HG03135 (cell line): ENCODE results near the gene ZNF283.
"Not testable (repeated sequence)": the region's sequence is repeated elsewhere in the genome, so short reads cannot be mapped to it uniquely, and the experiment has no call there.

ENCODE experiments used
- ATAC-seq: cut with Tn5 transposase; IDR thresholded peaks from one replicate; pipeline ENCODE4 v1.9.1; 2021; ENCODE audit warnings: mild to moderate bottlenecking, moderate library complexity; ENCODE audit not compliant: unreplicated experiment

The ZNF283 gene

DNA sequence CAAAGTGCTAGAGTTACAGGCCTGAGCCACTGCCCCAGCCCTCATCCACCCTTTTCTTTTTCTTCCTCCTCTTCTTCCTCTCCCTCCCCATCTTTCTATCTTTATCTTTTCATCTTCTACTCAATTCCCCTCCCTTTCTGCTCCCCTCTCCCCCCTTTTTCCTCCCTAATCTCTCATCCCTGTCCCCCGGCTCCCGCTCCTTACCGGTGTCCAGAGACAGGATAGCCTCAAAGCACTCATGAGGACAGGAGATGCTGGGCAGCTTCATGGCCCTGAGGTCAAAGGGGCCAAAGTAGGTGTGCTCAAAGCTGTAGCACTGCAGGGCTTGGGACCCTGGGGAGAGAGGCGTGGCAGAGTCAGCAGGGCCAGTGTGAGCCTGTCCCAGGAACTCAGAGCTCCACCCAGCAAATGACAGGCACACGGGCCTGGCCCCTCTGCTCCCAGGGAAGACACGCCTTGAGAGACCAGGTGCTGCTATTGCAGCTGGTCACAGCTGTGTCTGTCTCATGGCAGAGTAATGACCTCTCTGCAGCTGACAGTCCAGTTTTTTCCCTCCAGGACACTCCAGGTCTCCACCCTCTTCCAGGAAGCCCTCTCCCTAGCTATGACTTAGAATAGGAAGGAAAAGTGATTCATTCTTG lies 27.5 kb upstream of the ZNF283 start:
- no peak for ATAC-seq

DNA sequence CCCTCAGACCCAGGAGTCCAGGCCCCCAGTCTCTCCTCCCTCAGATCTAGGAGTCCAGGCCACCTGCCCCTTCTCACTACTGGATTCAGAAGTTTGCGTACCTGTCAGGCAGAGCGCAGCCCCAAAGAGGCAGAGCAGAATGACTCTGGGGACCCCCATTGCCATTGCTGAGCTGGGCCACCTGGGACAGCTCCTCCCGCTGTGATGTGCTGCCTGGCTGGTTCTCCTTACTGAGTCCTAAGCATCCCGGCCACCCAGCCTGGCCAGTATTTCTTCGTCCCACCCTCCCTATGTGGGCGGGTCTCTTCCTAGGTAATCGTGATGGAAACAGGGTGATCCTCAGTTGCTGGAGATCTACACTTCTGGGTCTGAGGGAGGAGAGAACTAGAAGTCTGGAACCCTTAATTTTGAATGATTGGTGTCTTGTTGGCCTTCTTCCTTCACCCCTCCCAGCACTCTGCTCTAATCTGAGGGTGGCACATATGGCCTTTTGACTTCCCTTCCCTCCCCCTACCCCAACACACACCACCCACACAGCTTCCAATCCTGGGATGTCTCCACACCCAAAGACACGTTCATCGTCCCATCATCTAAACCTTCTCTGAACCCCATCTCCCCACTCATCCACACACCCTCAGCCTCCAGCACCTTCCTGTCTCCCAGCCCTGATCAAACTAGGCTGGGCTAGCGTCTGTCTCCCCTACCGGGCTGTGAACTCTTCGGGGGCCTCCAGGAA lies 24.7 kb upstream of the ZNF283 start, which contains the start of gene LYPD5:
Gene LYPD5 (minus strand): TSS at position 232 of the 736 bp plus-strand sequence. CDS start 67 bp downstream, at position 165.
- ATAC-seq = no peak

DNA sequence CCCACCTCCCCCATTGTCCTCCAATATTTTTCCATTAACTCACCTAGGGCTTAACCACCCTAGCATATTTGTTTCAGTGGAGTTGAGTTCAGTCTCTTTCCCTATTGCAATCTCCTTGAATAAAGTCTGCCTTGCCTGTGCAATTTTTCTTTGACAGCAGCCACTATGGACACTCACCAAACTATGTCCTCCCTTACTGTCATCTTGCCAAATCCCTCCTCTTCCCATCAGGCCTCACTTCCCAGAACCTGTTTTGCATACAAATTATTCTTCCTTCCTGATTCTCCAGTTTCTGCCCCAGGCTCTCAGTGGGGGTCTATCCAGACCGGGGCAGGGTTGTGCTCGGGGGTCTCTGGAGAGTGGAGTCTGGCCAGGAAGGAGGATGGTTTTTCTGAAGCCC lies 22.7 kb upstream of the ZNF283 start:
- ATAC-seq = no peak

DNA sequence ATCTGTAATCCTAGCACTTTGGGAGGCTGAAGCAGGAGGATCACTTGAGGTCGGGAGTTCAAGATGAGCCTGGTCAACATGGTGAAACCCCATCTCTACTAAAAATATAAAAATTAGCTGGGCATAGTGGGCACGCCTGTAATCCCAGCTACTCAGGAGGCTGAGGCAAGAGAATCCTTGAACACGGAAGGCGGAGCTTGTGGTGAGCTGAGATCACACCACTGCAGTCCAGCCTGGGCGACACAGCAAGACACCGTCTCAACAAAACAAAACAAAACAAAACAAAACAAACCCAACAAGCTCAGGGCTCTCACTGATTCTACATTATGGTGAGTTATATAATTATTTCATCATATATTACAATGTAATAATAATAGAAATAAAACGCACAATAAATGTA lies 20.7 kb upstream of the ZNF283 start:
- not testable (repeated sequence) for ATAC-seq

DNA sequence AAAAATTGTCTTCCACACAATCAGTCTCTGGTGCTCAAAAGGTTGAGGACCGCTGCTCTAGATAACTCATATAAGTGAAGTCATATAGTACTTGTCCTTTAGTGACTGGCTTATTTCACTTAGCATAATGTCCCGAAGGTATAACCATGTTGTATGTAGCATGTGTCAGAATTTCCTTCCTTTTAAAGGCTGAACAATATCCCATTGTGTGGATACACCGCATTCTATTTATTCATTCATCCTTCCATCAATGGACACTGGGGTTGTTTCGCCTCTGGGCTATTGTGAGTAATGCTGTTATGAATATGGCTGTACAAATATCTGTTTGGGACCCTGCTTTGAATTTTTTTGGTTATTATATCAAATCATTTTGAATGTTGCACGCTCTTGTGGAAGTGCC lies 20.3 kb upstream of the ZNF283 start:
- ATAC-seq = no peak

DNA sequence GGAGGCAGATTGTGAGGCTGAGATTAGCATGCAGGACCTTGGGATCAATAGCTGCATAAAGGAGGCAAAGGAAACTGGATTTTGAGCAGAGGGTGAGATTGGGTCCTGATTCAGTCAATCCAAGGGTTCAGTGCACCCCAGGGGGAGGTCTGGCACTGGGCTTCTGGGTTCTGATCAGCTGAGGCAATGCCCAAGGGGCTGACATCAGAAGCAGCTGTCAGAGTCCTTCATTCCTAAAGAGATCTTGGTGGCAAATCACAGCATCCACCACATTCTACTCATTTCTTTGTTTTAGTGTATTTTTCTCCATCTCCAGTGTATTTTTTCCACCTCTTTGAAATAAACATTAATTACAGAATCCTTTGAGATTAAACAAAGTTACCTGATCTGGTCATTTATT lies 19.5 kb upstream of the ZNF283 start:
- no peak for ATAC-seq

DNA sequence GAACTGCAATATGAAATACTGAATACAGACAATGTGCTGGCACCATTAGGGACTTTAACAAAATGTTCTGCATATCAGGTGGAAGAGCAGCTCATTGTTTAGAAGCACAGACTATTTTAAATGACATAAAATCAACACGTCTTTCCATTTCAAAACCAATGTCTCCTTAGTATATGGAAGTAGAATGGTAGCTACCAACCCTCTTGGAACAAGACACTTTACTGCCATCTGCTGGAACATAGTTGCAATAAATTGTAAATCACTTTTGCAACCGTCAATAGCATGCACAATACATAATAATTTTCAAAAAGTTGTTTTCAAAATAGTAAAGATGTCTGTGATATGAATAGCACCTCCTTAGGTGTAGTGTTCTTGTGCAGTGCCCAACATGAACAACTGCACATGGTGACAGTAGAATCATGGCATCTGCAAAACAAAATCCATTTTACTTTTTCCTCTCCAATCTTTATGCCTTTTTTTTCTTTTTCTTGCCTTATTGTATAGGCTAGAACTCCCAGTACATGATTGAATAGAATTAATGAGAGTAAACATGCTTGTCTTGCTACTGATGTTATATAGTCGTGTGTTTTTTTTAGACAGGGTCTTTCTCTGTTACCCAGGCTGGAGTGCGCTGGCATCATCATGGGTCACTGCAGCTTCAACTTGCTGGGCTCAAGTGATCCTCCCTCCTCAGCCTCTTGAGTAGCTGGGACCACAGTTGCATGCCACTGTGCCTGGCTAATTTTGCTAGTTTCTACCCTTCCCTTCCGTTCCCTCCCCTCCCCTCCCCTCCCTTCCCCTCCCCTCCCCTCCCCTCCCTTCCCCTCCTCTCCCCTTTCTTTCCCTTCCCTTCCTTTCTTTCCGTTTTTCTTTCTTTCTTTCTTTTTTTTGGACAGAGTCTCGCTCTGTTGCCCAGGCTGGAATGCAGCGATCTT lies 17.1 kb upstream of the ZNF283 start:
- ATAC-seq = no peak

DNA sequence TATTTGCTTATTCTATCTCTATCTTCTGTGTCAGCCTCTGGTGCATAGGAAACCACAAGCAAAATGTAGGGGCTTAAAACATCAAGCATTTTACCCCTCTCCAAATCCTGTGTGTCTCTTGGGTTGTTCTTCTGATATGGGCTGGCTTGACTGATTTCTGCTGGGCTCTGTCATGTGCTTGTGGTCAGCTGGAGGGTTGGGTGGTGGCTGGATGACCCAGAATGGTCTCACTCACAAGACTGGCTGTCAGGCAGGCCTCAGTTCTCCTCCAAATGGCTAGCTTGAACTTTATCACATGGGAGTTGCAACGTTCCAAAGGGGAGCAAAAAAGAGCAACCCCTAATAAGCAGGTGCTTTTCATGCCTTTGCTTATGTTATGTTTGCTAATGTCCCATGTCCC lies 15.3 kb upstream of the ZNF283 start:
- no peak for ATAC-seq

DNA sequence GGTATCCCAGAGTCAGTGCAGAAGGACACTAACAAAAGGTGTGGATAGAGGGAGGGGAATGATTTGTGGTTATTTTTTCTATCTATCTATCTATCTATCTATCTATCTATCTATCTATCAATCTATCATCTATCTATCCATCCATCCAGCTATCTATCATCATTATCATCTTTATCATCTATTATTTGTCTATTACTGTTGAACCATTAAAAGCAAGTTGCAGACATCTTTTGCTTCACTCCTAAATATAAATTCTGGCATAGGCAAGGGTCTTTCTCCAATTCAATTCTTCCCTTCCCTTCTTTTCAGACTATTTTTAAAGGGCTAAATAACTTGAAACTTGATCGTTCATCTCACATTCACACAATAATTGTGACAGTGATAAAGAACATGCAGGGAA lies 14.9 kb upstream of the ZNF283 start:
- no peak for ATAC-seq

DNA sequence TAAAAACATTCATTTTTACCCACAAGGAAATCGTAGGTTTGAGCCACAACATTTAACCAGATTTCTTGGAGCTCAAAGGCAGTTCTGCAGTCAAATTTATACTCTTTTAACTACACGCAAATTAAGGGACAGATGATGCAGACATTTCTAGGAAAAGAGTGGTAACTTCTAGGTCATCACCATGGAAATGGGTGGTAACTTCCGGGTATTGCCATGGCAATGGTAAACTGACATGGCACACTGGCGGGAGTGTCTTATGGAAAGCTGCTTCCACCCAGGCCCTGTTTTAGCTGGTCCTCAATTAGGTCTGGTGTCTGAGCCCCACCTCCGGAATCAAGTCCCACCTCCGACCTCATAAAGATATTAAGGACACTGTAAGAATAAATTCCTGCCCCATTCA lies 14.4 kb upstream of the ZNF283 start:
- no peak for ATAC-seq

DNA sequence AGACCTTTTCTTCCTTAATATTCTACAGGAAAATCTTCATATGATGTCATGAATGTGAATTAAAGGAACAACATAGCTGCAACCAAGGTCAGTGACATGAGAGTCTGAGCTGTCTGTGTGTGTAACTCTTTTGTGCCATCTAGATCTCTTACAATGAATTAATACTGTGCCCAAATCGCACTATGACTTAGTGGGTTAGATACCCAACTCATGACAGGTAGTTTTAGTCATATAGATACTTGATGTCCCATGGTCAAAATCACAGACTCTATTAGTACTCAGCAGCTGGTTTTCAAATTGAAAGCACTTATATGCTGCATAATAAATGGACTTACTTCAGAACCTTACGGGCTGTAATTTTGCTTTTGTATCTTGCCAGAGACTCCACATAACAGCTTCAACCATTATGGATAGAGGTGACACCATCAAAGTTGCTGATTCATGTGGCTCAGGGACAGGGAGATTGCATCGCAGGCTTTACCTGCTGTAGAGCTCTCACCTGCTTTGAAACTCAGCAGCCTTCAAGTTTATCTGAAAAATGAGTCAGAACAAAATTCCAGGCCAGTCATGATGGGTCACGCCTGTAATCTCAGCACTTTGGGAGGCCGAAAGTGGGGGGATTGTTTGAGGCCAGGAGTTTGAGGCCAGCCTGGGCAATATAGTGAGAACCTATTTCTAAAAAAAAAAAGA lies 12.3 kb upstream of the ZNF283 start:
- ATAC-seq = no peak

DNA sequence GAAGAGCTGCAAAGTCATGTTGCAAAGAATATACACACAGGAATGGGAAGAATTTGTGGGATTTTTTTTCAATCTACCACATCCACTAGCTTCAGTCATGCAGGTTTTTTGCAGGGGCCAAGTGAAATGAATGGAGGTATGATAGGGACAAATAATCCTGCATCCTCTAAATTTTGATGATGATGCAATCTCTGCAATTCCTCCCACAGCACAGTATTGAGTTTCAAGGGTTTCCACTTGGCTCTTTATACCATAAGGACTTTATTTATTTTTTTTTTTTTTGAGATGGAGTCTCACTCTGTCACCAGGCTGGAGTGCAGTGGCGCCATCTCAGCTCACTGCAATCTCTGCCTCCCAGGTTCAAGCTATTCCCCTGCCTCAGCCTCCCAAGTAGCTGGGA lies 9.7 kb upstream of the ZNF283 start:
- not testable (repeated sequence) for ATAC-seq

DNA sequence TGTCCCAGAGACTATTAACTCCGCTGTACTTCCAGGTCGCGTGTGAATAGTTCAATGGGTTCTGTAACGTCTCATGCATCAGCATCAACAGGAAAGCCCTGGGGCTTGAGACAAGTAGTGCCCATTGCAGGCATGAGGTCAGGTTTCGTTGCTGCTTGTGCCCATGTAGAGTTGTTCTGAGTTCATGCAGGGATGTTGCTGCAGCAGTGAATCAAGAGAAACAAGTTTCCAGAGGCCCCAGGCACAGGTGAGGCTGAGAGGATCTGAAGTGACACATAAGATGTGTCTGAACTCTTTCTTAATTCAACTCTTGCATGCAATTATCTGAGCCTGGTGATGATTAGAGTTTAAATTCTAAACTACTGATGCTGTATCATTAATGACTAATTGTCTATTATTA lies 8.6 kb upstream of the ZNF283 start:
- no peak for ATAC-seq

DNA sequence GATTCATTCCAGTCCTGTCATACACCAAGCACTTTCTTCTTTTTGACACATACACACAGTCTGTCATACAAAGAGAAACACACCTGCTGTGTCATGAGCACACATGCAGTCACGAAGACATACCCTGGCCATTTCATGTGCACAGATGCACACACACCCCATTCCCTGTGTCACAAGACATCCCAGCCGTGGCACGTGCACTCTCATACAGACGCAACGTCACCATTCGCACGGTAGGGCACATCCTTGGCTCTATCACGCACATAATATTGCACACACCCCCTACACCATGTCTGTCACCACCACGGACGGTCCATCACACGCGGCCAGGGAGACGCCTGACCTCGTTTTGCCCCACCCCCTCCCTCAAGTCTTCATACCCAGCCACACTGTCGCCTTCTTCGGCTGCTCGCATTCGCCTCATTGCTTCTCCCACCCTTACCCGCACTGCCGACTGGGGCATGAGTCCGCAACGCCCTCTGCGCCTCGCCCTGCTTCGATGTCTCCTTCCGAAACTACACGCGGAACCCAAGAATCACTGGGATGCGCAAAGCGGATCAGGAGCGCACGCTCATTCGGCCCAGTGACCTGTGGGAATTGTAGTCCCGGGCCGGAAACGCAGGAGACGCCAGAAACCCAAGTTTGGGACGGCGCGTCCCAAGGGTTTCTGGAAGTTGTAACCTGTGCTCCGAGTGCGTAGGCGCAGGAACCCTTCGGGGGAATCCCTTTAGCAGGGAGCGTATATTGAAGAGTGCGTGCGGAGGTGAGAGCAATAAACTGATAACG lies 6.8 kb upstream of the ZNF283 start:
- no peak for ATAC-seq

DNA sequence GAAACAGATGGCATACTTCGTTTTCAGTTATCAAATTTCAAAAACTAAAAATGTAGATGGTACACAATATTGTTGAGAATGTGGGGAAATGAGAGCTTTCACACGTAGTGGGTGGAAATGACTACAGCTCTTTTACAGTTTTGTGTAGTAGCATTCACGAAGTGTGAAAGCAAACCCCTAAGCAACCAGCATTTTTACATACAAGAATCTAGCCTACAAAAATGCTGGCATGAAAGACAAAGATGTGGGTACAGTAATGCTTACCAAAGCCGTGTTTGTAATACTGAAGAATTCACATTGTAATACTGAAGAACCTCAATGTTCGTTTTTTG lies 6.3 kb upstream of the ZNF283 start:
- no peak for ATAC-seq

DNA sequence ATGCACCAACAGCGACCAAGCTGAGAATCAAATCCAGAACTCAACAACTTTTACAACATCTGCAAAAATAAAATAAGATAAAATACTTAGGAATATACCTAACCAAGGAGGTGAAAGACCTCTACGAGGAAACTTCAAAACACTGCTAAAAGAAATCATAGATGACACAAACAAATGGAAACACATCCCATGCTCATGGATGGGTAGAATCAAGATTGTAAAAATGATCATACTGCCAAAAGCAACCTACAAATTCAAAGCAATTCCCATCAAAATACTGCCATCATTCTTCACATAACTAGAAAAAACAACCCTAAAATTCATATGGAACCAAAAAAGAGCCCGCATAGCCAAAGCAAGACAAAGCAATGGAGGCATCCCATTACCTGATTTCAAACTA lies 3.3 kb upstream of the ZNF283 start:
- not testable (repeated sequence) for ATAC-seq

DNA sequence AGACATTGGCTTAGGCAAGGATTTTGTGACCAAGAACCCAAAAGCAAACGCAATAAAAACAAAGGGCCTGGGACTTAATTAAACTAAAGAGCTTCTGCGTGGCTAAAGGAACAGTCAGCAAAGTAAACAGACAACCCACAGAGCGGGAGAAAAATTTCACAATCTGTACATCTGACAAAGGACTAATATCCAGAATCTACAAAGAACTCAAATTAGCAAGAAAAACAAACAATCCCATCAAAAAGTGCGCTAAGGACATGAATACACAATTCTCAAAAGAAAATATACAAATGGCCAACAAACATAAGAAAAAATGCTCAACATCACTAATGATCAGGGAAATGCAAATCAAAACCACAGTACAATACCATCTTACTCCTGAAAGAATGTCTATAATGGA lies 2.5 kb upstream of the ZNF283 start:
- ATAC-seq = not testable (repeated sequence)

DNA sequence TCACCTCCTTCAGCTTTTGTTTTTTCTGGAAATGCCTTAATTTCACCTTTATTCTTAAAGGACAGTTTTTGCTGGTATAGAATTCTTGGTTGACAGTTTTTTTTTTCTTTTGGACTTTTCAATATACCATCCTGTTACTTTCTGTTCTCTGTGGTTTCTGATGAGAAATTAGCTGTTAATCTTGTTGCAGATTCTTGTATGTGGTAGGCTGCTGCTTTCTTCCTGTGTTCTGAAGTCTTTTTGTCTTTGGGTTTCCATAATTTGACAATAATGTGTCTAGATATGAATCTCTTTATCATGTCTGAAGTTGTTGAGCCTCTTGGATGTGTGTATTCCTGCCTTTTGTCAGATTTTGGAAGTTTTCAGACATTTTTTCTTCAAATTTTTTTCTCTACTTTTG lies 12.0 kb downstream of the ZNF283 start:
- ATAC-seq = no peak

DNA sequence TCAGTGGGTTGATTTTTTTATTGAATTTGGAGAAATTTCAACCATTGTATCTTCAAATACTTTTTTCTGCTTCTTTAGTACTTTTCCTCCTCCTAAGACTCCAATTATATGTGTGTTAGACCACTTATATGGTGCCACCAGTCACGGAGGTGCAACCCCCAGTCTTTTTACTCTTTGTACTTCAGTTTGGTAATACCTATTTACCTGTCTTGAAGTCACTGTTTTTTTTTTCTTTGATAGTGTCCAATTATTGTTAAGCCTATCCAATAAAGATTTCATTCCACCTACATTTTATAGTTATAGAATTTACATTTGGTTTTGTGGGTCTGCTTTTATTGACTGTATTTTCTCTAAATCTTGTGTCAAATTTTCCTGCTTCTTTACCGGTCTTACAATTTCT lies 14.9 kb downstream of the ZNF283 start:
- ATAC-seq = no peak

DNA sequence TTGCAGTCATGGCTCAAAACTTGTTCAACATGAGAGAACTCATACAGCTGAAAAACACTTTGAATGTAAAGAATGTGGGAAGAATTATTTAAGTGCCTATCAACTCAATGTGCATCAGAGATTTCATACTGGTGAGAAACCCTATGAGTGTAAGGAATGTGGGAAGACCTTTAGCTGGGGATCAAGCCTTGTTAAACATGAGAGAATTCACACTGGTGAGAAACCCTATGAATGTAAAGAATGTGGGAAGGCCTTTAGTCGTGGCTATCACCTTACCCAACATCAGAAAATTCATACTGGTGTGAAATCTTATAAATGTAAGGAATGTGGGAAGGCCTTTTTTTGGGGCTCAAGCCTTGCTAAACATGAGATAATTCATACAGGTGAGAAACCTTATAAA lies 20.1 kb downstream of the ZNF283 start:
- ATAC-seq = no peak
